ENCODE results near the gene CSRP1.
"Not testable (repeated sequence)": the region's sequence is repeated elsewhere in the genome, so short reads cannot be mapped to it uniquely, and the experiment has no call there.

Gene CSRP1

DNA sequence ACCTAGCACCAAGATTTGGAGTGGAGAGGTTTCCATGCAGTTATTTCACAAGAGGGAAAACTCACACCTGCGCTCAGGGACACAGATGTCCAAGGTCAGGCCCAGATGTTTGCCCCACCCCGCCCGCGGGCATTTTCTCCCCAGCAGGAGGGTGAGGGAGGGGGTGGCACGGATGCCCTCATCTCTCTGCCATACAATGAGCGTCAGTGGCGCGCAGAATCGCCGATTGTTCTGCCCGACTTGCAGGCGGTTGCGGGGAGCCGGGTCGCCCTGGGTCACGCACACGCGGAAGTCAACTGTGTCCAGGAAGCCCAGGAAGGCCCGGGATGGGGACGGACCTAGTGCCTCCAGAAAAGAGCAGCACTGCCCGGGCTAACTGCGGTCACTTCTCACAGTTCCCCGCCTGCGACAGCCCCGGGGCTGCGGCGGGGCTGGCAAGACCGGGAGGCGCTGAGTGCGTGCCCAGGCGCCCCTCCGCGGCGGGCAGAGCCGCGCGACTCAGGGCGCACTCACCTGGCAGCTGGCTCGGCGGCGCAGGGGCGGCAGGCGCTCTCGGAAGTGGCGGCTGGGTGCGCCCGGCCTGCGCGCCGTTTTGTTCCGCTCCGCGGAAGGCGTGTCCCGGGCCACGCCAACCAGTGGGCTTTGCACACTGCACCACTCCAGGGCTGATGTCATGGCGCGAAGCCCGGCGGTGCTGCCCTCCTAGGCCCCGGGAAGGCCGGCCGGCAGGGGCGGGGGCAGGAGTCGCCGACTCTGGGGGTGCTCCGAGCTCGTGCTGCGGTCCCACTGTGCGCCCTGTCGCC lies at the start of gene CSRP1:
CSRP1 (minus strand) TSS at position 567 of the 803 bp plus-strand sequence. CDS start 10,820 bp downstream, outside the sequence.
- no peak for DNase-seq

- no peak for DNase-seq
Observed at GRCh38 chr1:201555593-201555945, 48.6 kb upstream of the CSRP1 start.

DNA sequence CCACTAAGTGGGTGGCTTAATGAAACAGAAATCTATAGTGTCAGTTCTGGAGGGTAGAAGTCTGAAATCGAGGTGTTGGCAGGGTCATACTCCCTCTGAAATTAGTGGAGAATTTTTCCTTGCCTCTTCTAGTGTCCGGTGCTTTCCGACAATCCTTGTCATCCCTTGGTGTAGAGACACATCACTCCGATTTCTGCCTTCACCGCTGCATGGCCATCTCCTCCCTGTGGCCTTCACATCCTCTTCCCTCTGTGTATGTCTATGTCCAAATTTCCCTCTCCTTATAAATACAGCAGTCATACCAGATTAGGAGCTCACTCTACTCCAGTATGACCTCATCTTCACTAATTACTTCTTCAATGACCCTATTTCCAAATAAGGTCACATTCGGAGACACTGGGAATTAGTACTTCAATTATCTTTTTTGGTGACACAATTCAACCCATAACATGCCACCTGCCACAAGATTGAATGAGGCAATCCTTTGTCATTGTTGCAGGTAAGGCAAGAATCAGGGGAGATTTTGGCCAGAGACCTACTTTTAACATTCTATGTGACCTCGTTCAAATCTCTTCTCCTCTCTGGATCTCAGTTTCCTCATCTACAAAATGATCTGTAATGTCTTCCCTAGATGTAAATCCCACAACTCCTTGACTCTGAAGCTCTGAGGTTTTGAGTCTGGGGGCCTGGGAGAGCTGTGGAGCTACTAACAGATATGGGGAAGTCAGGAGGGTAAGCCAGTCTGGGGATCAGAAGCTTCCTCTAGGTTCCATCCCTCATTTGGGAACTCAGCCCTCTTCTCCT lies 48.1 kb upstream of the CSRP1 start:
- no peak for DNase-seq

GRCh38 chr1:201554190-201554600 lies 47.3 kb upstream of the CSRP1 start:
- no peak for DNase-seq

DNA sequence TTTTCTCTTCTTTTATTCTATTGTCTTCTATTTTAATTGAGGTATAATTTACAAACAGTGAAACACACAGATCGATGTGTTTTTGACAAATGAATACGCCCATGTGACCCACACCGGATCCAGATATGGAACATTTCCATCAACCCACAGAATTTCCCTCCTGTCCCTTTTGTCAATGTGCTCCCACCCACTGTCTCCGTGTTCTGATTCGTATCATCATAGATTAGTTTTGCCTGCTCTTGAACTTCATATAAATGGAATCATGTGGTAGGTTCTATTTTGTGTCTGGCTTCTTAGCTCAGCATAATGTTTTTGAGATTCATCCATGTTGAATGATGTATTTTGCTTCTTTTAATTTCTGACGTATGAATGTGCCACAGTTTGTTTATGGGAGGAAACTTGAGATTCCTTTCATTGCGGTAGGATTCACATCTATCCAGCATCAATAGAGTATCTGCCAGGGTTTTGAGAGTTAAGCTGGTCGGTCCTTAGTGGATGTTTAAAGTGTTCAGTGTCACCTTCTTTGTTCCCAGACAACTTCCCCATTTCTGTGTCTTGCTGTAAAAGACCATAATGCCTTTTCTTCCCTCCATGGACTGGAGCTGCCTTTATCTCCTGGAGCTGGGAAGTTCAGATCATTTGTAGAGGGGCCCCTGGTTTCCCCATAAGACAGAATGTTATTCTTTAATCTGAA lies 46.7 kb upstream of the CSRP1 start:
- DNase-seq: no peak

- DNase-seq: no peak
Observed at GRCh38 chr1:201552941-201553351, 46.0 kb upstream of the CSRP1 start.

DNA sequence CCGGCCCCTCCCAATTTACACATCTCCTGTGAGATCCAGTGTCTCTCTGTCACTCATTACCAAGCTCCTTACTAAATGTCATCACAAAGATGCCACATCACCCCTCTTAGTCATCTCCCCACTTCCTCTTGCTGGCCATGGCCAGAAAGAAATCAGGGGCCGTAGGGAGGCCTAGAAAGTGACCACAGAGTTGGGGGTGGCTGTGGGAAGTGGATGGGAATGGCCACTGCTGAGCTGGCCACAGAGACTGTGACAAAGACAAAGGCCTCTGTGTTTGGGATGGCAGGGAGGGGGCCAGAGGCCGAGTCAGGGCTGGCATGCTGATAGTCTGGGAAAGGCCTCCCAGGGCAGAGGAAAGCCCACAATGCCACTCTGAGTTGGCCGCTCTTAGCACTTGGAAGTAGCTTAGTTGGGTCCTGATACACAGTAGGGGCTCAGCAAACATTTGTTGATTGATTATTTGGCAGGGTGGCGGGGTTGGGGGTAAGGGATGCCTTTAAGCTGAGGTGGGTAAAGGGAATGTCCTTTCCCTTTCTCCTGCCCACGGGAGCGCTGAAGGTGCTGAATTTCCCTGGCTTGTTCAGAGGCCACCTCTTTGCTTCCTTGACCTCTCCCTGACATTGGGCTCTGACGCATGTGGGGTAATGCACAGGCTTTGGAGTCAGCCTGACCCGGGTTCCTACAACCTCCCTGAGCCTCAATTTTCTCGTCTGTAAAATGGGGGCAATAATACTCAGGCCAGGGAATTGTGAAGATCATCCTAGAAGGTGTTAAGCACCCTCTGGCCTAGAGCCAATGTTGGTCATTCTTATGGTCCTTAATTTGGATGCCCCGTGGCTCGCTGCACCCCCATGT lies 45.2 kb upstream of the CSRP1 start:
- no peak for DNase-seq

GRCh38 chr1:201551096-201551495 lies 44.2 kb upstream of the CSRP1 start:
- DNase-seq: no peak

DNA sequence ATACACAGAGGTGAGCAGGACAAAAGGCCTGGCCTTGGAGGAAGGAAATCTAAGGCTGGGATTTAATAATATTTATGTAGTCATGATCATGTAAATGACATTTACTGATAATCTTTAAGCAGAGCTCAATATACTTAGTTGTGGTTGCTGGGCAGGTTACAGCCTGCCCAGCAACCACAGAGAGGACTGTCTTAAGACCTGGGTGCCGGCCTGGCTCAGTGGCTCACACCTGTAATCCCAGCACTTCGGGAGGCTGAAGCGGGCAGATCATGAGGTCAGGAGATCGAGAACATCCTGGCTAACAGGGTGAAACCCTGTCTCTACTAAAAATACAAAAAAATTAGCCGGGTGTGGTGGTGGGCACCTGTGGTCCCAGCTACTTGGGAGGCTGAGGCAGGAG lies 42.6 kb upstream of the CSRP1 start:
- not testable (repeated sequence) for DNase-seq

DNA sequence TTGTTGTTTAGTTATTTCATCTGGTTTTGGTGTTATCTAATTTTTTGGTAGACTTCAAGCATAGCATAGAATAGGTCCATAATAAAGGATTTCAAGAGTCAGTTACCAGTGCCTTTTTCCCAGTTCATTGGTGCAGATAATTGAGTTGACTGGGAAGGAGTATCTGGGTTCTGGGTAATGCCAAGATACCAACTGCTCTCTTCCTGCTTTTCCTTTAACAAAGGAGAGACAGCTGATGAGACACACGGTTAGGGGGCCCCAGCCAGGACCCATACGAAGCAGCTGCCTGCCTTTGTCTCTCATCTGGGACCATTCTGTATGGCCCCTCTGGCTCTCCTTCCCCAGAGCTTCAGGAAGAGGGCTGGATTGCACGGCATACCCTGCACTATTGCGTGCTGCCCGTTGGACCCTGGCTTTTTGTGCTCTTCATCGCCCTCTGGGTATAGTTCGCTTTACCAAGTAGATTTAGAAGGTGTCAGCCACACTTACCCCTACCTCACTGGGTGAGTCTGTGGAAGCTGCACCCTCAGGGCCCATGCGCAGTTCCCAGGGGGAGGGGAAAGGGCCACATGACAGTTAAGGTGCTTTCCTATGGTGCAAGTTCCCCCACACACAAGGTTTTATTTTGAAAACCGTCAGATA lies 39.0 kb upstream of the CSRP1 start:
- DNase-seq: no peak

DNA sequence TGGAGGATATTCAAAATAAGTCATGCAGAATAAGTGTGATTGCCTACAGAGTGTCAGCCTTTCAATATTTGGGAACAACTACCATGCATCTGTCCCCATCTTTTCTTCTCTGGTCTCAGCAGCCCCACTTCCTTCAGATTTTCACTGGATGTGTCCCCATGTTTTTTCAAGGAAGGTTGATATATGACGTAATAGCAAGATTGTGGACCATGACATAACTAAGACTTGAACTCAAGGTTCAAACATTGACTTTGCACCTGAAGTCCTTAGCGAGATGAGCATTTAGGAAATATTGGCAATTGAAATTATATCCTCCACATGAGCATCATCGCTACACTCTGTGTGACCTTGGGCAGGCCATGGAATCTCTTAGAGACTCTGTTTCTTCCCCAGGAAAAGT lies 37.8 kb upstream of the CSRP1 start:
- DNase-seq: no peak

DNA sequence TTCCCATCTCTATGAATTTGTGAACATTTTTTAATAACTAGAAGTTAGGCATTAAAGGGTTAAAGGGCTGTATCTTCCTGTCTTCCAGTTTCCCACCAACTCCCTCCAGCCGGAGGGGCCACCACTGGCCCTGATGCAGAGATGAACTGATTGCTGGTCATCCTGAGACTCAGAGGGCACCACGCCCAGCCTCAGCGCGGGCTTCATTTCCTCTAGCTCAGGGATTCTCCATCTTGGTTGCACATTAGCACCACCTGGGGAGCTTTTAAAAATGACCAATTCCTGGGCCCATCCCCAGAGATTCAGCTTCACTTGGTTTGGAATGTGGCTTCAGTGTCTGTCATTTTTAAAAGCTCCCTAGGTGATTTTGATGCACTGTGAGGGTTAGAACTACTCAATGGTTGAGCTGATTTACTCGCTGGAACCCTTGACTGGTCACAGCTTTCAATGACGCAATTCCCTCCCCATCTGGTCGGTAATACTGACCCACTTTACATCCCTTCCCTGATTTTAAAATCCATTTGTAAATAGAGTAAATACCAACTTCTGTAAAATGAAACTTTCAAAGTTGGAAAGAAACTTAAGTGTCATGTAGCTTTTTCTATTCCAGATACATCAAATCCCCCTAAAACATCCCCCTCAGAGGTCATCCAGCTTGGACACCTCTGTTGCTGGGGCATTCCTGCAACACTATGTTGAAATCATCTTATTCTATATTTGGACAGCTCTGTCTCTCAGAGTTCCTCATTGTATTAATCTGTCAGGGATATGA lies 37.1 kb upstream of the CSRP1 start:
- DNase-seq: no peak

- DNase-seq: no peak
Observed at GRCh38 chr1:201542309-201543035, 35.5 kb upstream of the CSRP1 start.

DNA sequence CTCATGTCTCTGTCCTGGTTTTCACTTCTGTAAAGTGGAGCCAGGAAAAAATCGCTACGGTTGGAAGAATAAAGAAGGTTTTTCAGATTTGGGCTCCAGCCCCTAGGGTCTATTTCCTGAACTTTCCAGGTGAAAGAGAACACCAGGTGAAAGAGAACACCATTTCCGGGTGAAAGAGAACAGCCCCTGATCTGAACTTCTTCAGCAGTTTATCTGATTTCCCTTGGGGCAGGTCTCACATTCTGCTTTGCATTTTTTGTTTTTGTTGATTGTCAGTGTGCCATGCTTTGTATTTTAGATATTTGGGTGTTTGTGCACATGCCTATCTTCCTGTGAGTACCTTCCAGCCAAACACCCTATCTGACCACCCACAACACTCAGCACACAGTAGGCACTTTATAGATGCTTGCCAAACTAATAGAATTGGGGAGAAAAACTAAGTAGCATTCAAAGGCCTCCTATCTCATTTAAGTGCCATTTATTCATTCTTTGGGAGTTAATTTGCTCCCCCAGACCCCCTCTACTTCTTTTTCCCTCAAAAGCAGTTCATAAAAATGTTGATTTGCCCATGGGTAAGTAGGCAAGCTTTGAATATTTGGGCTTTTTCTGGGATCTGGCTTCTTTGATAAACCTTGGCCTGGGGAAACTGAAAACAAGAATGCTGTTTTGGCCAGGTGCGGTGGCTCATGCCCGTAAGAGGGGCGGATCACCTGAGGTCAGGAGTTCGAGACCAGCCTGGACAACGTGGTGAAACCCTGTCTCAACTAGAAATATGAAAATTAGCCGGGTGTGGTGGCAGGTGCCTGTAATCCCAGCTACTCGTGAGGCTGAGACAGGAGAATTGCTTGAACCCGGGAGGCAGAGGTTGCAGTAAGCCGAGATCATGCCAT lies 34.2 kb upstream of the CSRP1 start:
- DNase-seq: no peak

DNA sequence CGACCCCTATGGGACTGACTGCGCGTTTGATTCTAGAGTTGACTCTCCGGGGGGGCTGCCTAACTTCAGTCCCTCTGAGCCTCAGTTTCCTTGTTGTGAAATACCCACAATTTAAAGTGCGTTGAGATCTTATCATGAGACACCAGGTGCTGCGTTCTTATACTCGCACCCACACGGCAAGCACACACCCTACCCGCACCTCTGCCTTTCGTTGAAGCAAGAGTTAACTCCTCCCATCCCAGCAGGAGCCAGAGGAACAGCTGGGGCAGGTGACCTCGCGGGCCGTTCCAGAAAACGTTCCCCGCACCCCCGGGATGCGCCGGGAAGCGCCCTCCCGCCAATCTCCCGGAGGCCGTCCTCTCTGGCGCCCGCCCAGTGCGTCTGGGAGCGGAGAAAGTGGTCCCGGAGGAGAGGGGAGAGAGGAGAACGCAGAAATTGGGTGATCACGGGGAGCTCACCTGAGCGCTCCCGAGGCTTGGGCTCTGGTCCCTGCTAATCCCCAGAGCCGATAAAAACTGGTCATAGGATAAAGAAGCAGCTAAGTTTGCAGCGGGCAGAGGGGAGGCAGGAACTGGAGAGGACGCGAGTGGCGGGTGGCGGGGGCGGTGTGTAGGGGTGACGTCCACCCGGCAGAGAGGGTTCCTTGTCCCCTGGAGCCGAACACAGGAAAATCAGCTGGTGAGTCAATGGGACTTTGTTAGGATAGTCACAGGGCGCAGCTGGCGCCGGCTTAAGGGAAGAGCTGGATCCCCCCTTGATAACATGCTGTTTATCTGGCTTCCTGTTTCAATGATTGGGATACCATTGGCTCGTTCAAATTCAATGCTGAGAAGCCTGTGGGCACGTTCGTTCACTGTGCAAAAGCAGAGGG lies 32.9 kb upstream of the CSRP1 start:
- DNase-seq: peak; percentile 62

DNA sequence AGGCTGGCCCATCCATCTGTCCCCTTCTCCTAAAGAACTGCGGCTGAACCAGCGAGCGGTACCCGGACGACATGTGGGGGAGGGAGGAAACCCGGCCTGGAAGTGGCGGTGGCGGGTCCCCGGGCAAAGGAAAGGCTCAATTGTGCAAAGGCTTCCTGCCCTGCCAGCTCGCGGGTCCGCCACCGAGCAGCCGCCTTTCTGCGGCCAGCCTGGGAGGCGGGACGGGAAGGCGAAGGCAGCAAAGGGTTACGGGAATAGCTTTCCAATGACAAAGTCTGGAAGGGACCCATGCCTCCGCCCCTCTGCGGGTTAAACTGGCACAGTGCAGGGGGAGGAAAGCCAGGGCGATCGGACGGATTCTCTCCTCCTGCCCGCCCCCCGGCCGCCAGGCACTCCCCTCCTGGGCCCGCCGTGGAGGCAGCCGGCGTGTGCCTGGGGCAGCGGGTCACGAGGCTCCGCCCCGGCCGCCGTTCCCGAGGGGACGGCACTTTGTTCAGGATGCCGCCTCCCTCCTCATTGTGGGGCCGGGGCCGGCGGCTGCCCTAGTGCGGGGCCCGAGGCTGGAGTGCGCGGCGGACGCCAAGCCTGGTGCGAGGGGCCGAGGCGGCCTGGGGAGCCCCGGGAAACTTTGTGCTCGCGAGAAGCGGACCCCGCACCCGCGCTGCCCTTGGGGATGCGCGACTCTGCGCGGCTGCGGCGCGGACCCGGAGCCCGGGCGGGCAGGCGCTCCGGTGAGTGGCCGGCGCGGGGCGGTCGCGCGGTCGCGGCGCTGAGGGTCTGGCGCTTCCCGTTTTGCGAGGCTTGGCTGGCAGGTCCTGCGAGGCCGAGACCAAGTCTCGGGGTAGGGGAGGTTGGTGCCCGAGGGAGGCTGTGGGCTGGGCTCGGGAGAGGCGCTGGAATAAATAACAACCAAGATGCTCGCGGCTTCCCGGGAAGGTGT lies 32.0 kb upstream of the CSRP1 start, which contains the start of gene NAV1:
NAV1 (plus strand) TSS at position 516 of the 940 bp plus-strand sequence. CDS start 83,758 bp downstream, outside the sequence.
- DNase-seq: no peak
